Measurements from ENCODE around the gene NAALADL2. TPM values are rescaled to one million over a fixed set of nuclear protein-coding genes. Genes with fewer than 3 reads are reported as not detected.

Gene NAALADL2
- total RNA-seq, 1 donor from 2014 or later = 12.5 TPM

GRCh38 chr3:175426805-175427204 lies 567.7 kb downstream of the NAALADL2 start:
- H3K4me3 ChIP-seq = no peak overlapping the region
- peaks cover under 1% of the 10 kb centered on the region for H3K4me1 ChIP-seq
- no peak overlapping the region for H3K27ac ChIP-seq
- no peaks in the 10 kb centered on the region for H3K27me3 ChIP-seq
- TF ChIP-seq POLR2AphosphoS5 (IDR thresholded peaks at IDR 0.05; ENCODE audit: insufficient read depth in 1 of 2, low read depth in 1 of 2) (no peak), CTCF (IDR thresholded peaks at IDR 0.05) (no peak), POLR2A (IDR thresholded peaks at IDR 0.05) (no peak)
- intact Hi-C loops (cut with DNase I) = loop anchor here (10.0 kb wide), 1 partner anchor 382 kb away; no protein-coding TSS in a partner anchor
- H3K36me3 ChIP-seq = no peaks in the 10 kb centered on the region
- DNase-seq (ENCODE audit: extremely low spot score in 2 of 2) = no peak
- H3K9me3 ChIP-seq = no peaks in the 10 kb centered on the region

GRCh38 chr3:175428466-175428865 lies 569.3 kb downstream of the NAALADL2 start:
- no peak overlapping the region for H3K27ac ChIP-seq
- H3K4me1 ChIP-seq = peaks cover 7% of the 10 kb centered on the region
- H3K4me3 ChIP-seq = no peak overlapping the region
- no peaks in the 10 kb centered on the region for H3K9me3 ChIP-seq
- TF ChIP-seq CTCF (IDR thresholded peaks at IDR 0.05) = no peak
- TF ChIP-seq POLR2A (IDR thresholded peaks at IDR 0.05) = no peak
- TF ChIP-seq POLR2AphosphoS5 (IDR thresholded peaks at IDR 0.05; ENCODE audit: insufficient read depth in 1 of 2, low read depth in 1 of 2) = no peak
- H3K36me3 ChIP-seq = no peaks in the 10 kb centered on the region
- no peak for DNase-seq (ENCODE audit: extremely low spot score in 2 of 2)
- H3K27me3 ChIP-seq = no peaks in the 10 kb centered on the region
- intact Hi-C loops (cut with DNase I) = loop anchor here (10.0 kb wide), 1 partner anchor 384 kb away; no protein-coding TSS in a partner anchor

- Histone ChIP-seq H3K4me3 (no peak overlapping the region), H3K27ac (no peak overlapping the region), H3K27me3 (no peaks in the 10 kb centered on the region), H3K4me1 (peaks cover 7% of the 10 kb centered on the region), H3K36me3 (no peaks in the 10 kb centered on the region), H3K9me3 (no peaks in the 10 kb centered on the region)
- no peak for TF ChIP-seq POLR2AphosphoS5 (IDR thresholded peaks at IDR 0.05; ENCODE audit: insufficient read depth in 1 of 2, low read depth in 1 of 2)
- no peak for TF ChIP-seq CTCF (IDR thresholded peaks at IDR 0.05)
- TF ChIP-seq POLR2A (IDR thresholded peaks at IDR 0.05) = no peak
- intact Hi-C loops (cut with DNase I) = no loop called here
- no peak for DNase-seq (ENCODE audit: extremely low spot score in 2 of 2)
Observed at GRCh38 chr3:175430983-175431773, 572.0 kb downstream of the NAALADL2 start.

- no peak for DNase-seq (ENCODE audit: extremely low spot score in 2 of 2)
- H3K27ac ChIP-seq = no peak overlapping the region
- H3K9me3 ChIP-seq = no peaks in the 10 kb centered on the region
- H3K4me3 ChIP-seq = no peak overlapping the region
- TF ChIP-seq POLR2AphosphoS5 (IDR thresholded peaks at IDR 0.05; ENCODE audit: insufficient read depth in 1 of 2, low read depth in 1 of 2) (no peak), CTCF (IDR thresholded peaks at IDR 0.05) (no peak), POLR2A (IDR thresholded peaks at IDR 0.05) (no peak)
- H3K27me3 ChIP-seq = no peaks in the 10 kb centered on the region
- H3K36me3 ChIP-seq = no peaks in the 10 kb centered on the region
- intact Hi-C loops (cut with DNase I) = no loop called here
- peaks cover 7% of the 10 kb centered on the region for H3K4me1 ChIP-seq
Observed at GRCh38 chr3:175432376-175433025, 573.4 kb downstream of the NAALADL2 start.

Data from vagina (tissue), 2 donors.